Endodermal cell (in vitro differentiated cells): ENCODE data around the gene RRP36. TPM values are rescaled to one million over a fixed set of nuclear protein-coding genes. Genes with fewer than 3 reads are reported as not detected.

Source experiments
- DNase-seq: peaks from one replicate; pipeline ENCODE4 v3.0.0-alpha.2; 2017
- H3K27ac ChIP-seq: 2 replicates; pipeline ENCODE4 v1.5.1; 2013; ENCODE audit warnings: mild to moderate bottlenecking, low read depth, low read length, moderate library complexity
- H3K27me3 ChIP-seq: 2 replicates; pipeline ENCODE4 v1.6.1; 2013; ENCODE audit warnings: mild to moderate bottlenecking, low read length, moderate library complexity; ENCODE audit not compliant: insufficient read depth, control insufficient read depth, poor library complexity, severe bottlenecking
- H3K36me3 ChIP-seq: 2 replicates; pipeline ENCODE4 v1.7.0; 2013; ENCODE audit warnings: mild to moderate bottlenecking, low read length, moderate library complexity; ENCODE audit not compliant: control insufficient read depth, insufficient read depth
- H3K4me1 ChIP-seq: one replicate; pipeline ENCODE4 v1.7.0; 2013; ENCODE audit warnings: low read length; ENCODE audit not compliant: control insufficient read depth, insufficient read depth
- H3K4me3 ChIP-seq: 2 replicates; pipeline ENCODE4 v1.5.1; 2013; ENCODE audit warnings: mild to moderate bottlenecking, low read length, moderate library complexity
- H3K9ac ChIP-seq: 2 replicates; pipeline ENCODE4 v1.6.1; 2013; ENCODE audit warnings: mild to moderate bottlenecking, low read length, moderate library complexity; ENCODE audit not compliant: poor library complexity, severe bottlenecking; ENCODE audit errors: extremely low read depth
- H3K9me3 ChIP-seq: 2 replicates; pipeline ENCODE4 v1.6.1; 2013; ENCODE audit warnings: mild to moderate bottlenecking, low read length, moderate library complexity; ENCODE audit not compliant: control insufficient read depth
- H3K27ac Mint-ChIP-seq: 2 replicates; pipeline ENCODE4 v1.8.0; 2020; ENCODE audit warnings: mixed read lengths
- H3K27me3 Mint-ChIP-seq: 2 replicates; pipeline ENCODE4 v1.8.0; 2021; ENCODE audit warnings: mild to moderate bottlenecking, mixed read lengths; ENCODE audit not compliant: insufficient read depth
- H3K36me3 Mint-ChIP-seq: 2 replicates; pipeline ENCODE4 v1.8.0; 2020; ENCODE audit warnings: low read depth, mixed read lengths
- H3K4me1 Mint-ChIP-seq: 2 replicates; pipeline ENCODE4 v1.8.0; 2020; ENCODE audit warnings: mixed read lengths
- H3K4me3 Mint-ChIP-seq: 2 replicates; pipeline ENCODE4 v1.8.0; 2020; ENCODE audit warnings: mild to moderate bottlenecking, moderate library complexity, mixed read lengths
- H3K9me3 Mint-ChIP-seq: 2 replicates; pipeline ENCODE4 v1.8.0; 2020; ENCODE audit warnings: mild to moderate bottlenecking, mixed read lengths
- CTCF ChIP-seq: fragments of 200-600 bp; sonication (generic); conservative IDR thresholded peaks from 2 replicates; pipeline ENCODE4 v1.5.0; 2021; ENCODE audit warnings: antibody characterized with exemption, mild to moderate bottlenecking
- WGBS, 2 experiments: methylation state at CpG; one replicate each; pipeline versions ENCODE4 v1.1.5 to v1.1.7; 2013; ENCODE audit warnings: missing lambda C conversion rate in 2 of 2, mixed read lengths in 1 of 2; ENCODE audit not compliant: insufficient coverage in 1 of 2, insufficient read length in 1 of 2; 5-methylcytosine and 5-hydroxymethylcytosine counted together
- total RNA-seq, 2 donors: library from RNA; stranded (reverse); fragmentation: NEBNext Ultra II Directional in 1 of 2; extraction: Animal tissue kit (Norgen Biotek cat#: 25700) in 1 of 2; gene quantifications; 2 replicates in 1 of 2; 3 replicates in 1 of 2; pipeline ENCODE4 v1.2.1, GENCODE V29; 2021

The RRP36 gene
- total RNA-seq, 2 donors from 2014 or later = 76.9 to 80.6 TPM

DNA sequence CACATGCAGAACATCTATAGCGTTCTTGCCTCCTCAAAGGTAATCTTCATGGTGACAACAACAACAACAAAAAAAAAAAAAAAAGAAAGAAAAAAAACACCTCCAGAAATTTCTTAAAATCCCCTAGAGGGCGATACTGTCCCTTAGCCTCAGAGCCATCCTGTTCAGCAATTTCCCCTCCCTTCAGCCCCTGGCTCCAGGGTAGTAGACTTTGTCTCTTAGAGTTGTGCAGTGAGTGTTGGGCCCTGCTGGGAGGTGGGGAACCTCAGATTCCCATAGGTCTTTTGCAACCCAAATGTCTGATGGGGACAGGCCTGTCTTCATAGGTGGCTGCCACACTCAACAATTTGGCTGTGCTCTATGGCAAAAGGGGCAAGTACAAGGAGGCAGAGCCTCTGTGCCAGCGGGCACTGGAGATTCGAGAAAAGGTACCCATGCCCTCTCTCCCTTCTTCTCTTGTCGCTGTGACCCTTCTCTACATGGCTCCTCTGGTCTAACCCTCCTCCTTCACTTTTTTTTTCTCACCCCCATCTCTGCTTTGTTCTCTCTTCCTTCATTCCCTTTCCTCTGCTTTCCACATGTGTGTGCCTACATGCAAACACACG lies 48.7 kb downstream of the RRP36 start:
- peak; percentile 83 for TF ChIP-seq CTCF
- Histone ChIP-seq H3K36me3 (peaks cover 35% of the 10 kb centered on the region), H3K27ac (no peak overlapping the region), H3K4me3 (no peak overlapping the region), H3K9me3 (no peaks in the 10 kb centered on the region), H3K9ac (no peak overlapping the region), H3K27me3 (no peaks in the 10 kb centered on the region), H3K4me1 (no peaks in the 10 kb centered on the region)
- peaks cover 35% of the 10 kb centered on the region for H3K36me3 Mint-ChIP-seq
- 54 to 85% methylated on average over 4 to 6 of the region's 6 CpGs for WGBS, 2 experiments
- H3K27me3 Mint-ChIP-seq = no peaks in the 10 kb centered on the region
- H3K4me3 Mint-ChIP-seq = no peak overlapping the region
- H3K27ac Mint-ChIP-seq = peak overlapping the region; percentile 68
- peak; percentile 71 for DNase-seq
- peaks cover 2% of the 10 kb centered on the region for H3K4me1 Mint-ChIP-seq
- H3K9me3 Mint-ChIP-seq = no peaks in the 10 kb centered on the region

DNA sequence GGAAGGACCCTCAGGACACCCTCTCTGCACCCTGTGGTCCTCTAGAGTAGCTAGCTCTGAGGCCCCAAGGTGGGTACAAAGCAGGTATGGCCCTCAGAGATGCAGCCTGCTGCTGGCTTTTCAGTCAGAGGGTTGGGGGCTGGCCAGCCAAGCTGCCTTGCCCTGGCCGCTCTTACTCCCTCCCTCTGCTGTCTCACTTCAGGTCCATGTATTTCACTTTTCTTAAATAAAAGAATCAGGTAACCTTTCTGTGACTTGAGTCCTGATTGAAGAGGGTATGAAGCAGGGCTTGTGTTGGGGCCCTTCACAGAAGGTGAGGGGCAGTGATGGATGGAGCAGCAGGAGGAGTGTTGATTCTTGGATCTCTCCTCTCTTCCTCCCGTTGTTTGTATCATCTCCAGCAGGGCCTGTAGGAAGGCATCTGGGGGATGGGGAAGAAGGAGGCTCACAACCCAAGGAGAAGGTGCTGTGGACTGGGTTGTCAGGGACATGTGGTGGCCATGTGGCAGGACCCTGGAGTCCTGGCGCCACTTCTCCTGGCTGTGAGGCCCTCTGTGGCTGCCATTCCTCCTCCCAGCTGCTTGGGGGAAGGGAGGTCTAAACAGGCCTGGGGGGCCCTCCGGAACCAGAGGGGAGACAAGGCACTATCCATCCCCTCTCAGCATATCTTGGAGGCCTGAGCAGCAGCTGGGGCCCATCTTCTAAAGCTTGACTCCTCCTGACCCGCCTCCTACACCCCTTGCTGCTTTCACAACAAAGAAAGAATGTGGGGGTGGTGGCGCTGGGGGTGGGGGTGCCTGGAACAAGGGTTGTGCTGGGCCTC lies 53.6 kb downstream of the RRP36 start:
- H3K4me1 Mint-ChIP-seq = peaks cover 22% of the 10 kb centered on the region

More for the DNA sequence above, 53.6 kb downstream of the RRP36 start:
- no peaks in the 10 kb centered on the region for H3K27me3 ChIP-seq
- peaks cover 27% of the 10 kb centered on the region for H3K36me3 ChIP-seq
- Mint-ChIP-seq H3K27ac (no peak overlapping the region), H3K27me3 (no peaks in the 10 kb centered on the region), H3K9me3 (no peaks in the 10 kb centered on the region), H3K4me3 (peak overlapping the region; percentile 88), H3K36me3 (peaks cover 23% of the 10 kb centered on the region)
- WGBS, 2 experiments = 61 to 94% methylated on average over 2 to 6 of the region's 6 CpGs
- peaks cover 8% of the 10 kb centered on the region for H3K4me1 ChIP-seq
- peak; percentile 72 for DNase-seq
- no peak for TF ChIP-seq CTCF
- peak overlapping the region; percentile 73 for H3K4me3 ChIP-seq
- no peak overlapping the region for H3K9ac ChIP-seq
- no peaks in the 10 kb centered on the region for H3K9me3 ChIP-seq
- peak overlapping the region; percentile 66 for H3K27ac ChIP-seq
